ENCODE results near the gene RANBP1. TPM values are rescaled to one million over a fixed set of nuclear protein-coding genes. Genes with fewer than 3 reads are reported as not detected.

The RANBP1 gene
- total and polyA plus RNA-seq, 9 of the 15 experiments (the other 6 are each of a cell fraction or from before 2014, with no cell fraction given), result 162 to 2,891 (median 1,289) TPM

GRCh38 chr22:20115691-20116375, at the start of gene RANBP1 (continued):
- TF ChIP-seq MAZ (CRISPR knock-in tag; conservative IDR thresholded peaks at IDR 0.05 in 1 of 2, IDR thresholded peaks at IDR 0.05 in 1 of 2) (peak in 1 of 2 experiments; percentile 42; a peak in 1 of 4 replicates), CUX1 (CRISPR knock-in tag; IDR thresholded peaks at IDR 0.05) (no peak), E2F3 (CRISPR knock-in tag; IDR thresholded peaks at IDR 0.05) (peak; percentile 11; the same call in 1 of the 2 replicates), WHSC1 (IDR thresholded peaks at IDR 0.05; ENCODE audit: low read length) (peak; percentile 54), TEAD1 (CRISPR knock-in tag; IDR thresholded peaks at IDR 0.05) (0 out of 4 replicates have a peak, but pooled peaks of 1 of the 2 experiments have one; percentile 2), REST (IDR thresholded peaks at IDR 0.05; ENCODE audit: borderline replicate concordance) (no peak), REST (CRISPR knock-in tag; IDR thresholded peaks at IDR 0.05; ENCODE audit: low read depth) (peak; percentile 49; the same call in 1 of the 2 replicates), TRIM25 (IDR thresholded peaks at IDR 0.05; ENCODE audit: borderline replicate concordance) (0 out of 2 replicates have a peak, but pooled peaks have one; percentile 34), POLR2G (IDR thresholded peaks at IDR 0.05; ENCODE audit: low read depth, low read length) (peak; percentile 82), HCFC1 (IDR thresholded peaks at IDR 0.05; ENCODE audit: low read depth, low read length) (peak; percentile 17), NR2F6 (CRISPR knock-in tag; IDR thresholded peaks at IDR 0.05) (0 out of 2 replicates have a peak, but pooled peaks have one; percentile 1)

Measured in K562 (cell line).